GM21576 (cell line): ENCODE measurements around the gene UPF1.

Source experiments
- ATAC-seq: cut with Tn5 transposase; IDR thresholded peaks from one replicate; pipeline ENCODE4 v1.9.1; 2021; ENCODE audit warnings: mild to moderate bottlenecking, moderate library complexity; ENCODE audit not compliant: unreplicated experiment

Gene UPF1

GRCh38 chr19:18834644-18834984 lies 2.9 kb downstream of the UPF1 start:
- ATAC-seq: no peak

GRCh38 chr19:18839465-18840287 lies 7.9 kb downstream of the UPF1 start:
- ATAC-seq: no peak

DNA sequence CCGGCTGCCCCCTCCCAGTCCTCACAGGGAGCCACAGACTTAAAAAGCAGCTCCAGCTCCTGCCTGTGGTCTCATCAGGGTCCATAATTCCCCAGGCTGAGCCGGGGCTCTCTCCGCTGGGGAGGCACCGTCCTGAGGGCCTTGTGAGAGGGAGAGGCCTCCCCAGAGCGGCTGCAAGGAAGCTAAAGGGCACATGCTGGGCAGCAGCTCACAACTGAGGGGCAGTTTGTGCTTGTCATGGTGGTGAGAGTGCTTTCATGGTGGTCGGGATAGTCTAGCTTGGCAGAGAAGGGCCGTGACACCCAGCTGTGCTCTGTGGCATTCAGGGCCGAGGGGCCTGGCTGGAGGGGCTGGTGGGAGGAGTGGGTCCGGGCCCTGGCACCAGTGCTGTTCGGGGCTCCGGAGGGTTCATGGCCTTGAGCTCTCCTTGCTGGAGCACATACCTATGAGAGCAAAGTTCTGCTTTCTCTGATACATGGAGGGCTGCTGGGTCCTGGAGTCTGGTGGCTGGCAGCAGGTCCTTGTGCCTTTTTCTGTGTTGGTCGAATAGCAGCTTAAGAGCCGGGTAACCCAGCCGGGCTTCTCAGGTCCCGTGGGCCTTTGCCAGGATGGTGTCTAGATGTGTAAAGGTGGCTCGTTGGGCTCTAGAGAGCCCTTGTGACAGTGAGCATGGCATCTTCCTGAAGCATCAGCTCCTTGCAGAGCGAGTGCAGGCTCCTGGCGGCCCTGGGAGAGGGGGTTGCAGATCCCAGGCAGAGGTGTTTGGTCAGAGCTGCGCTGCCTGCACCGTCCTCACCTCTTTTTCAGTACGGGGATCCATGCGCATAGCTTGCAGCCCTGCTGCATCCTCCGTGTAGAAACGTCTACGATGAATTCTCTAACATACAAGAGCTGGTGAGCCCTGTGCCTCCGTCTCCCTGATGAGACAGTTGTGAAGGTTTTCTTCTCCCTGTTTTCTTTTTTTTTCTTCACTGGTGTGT lies 8.8 kb downstream of the UPF1 start:
- no peak for ATAC-seq

GRCh38 chr19:18841400-18841799 lies 9.6 kb downstream of the UPF1 start:
- no peak for ATAC-seq

- ATAC-seq: no peak
Measured at GRCh38 chr19:18842166-18842565, 10.4 kb downstream of the UPF1 start.

DNA sequence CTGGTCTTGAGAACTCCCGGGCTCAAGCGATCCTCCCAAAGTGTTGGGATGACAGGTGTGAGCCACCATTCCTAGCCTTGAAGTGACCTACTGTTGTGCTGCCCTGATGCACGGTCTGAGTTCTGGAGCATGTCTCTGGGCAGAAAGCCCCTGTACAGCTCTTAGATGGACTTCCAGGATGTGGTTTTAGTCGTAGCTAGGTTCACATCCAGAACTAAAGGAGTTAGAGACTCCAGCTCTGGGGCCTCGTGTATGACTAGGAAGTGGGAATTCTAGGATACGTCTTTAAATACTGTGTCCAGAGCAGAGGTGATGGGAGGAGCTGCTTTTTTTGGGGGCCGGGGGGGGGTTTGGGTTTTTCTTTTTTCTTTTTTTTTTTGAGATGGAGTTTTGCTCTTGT lies 12.2 kb downstream of the UPF1 start:
- no peak for ATAC-seq

DNA sequence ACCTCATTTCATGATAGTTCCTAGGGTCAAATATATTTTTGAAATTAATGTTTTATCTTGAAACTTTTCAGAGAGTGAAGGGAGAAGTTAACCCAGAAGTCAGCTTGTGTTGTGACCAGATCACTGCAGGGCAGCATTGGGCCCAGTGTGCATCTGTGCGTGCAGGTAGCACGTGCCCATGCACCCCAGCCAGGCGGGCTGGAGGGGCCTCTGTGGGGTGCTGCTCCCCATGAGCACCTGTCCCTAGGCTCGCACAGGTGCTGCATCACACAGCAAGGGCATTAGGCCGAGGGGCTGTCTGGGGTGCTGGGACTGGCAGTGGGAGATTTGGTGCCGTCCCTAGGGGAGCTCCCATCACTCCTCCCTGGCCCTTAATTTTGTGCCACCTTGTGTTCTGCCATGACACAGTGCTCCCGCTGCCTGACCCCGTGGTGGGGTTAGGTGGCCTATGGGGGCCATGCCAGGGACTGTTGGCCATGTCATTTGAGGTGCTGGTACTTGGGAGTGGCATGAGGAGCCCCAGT lies 13.1 kb downstream of the UPF1 start:
- ATAC-seq: no peak

DNA sequence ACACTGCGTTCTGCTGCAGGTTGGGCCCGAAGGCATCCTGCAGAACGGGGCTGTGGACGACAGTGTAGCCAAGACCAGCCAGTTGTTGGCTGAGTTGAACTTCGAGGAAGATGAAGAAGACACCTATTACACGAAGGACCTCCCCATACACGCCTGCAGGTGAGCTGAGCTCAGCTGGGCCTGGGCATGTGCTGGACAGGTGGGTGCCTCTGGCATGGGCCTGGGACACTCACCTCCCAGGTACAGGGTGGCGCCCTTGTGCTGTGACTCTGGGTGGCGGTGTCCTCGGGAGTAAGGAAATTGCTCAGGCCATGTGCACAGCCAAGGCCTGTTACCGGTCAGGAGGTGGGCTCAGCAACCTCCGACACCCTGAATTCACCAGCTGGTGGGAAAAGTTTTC lies 14.2 kb downstream of the UPF1 start:
- no peak for ATAC-seq

DNA sequence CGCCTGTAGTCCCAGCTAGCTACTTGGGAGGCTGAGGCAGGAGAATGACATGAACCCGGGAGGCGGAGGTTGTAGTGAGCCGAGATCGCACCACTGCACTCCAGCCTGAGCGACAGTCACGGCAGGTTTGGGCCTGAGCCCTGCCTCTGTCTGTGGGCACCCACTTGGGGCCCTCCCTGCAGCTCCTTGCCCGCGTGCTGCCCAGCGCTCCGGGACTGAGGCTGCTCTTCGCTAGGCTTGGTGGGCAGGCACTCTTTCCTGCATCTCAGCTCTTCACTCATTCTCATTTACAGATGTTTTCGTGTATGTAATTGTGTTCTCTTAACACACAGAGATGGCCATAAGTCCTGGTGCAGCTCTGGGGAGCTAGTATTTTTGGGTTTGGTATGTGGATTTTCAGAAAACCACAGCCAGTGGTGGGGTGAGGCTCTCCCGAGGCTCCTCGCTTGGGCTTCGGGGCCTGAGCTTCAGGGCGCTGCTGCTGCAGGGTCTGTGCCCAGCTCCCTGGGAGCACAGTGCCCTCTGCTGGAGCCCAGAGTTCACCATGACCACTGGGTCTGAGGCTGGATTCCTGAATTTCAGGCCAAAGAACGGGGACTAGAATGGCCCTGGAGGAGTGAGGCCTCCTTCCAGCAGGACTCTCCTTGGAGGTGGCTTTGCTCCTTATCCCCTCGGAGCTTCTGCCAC lies 15.2 kb downstream of the UPF1 start:
- ATAC-seq: no peak

DNA sequence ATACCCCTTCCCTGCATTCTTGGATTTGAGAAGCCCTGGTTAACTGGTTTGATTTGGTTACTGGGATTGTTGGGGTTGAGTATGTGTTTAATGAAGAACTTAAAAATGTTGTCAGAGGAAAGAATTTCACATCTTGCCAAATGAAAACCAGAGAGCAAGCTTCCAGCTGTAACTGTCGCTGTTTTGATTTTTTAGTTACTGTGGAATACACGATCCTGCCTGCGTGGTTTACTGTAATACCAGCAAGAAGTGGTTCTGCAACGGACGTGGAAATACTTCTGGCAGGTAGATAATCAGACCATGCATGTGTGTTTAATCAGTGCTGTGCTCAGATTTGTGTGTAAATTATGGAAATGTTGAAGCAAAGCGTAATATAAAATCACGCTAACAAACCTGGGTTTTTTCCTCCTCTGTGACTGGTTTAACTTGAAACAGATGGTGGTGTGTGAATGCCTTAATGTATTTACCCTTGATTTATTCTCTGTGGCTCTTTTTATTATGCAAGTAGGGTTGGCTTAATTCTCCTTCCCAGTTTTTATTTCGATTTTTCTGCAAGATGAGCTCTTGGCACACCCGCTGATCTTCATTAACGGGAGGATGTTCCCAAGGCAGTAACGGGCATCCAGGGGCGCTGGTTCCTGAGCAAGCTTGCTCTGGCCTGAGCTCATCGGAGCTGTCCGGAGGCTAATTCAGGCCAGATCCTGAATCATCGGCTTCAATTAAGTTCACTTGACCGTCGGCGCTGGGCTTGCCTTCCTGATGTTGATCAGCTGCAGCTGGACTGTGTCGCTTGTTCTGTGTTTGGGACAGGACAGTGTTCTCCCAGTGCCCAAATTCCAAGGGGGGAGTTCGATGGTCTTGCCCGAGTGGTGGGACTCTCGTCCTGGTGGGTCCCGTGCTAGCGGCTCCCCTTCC lies 16.0 kb downstream of the UPF1 start:
- no peak for ATAC-seq

DNA sequence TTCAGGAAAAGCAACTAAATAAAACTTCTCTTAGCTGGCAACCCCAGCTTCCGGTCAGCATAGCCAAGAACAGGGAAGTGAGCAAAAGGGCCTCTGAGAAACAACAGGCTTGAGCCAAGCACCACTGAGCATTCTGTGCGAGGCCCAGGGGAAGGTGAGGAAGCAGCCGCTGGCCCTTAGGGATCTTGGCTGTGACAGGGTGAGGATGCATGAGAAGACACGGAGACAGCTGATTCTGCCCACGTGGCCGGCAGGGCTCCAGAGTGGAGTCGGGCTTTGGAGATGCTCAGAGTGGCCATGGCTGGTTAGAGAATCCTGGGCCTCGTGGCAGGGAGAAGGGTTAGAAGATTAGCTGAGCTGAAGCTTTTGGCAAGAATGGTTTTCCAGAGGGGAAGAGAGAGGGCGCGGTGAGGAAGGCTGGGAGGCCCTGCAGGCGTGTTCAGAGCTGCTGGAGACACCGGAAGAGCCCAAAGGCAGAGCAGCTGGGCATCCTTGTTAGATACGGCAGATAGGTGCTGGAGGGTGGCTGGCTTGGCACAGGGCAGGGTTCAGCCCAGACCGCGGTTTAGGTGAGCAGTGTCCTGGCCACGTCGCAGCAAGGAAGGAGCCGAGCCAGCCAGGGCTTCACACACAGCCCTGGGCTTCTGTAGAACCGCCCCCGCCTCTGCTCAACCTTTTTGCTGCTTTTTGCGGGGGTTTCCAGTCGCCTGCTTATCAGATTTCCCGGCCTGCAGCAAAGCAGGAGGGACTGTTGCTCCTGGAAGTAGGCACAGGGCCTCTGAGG lies 17.3 kb downstream of the UPF1 start:
- ATAC-seq: no peak

GRCh38 chr19:18849838-18850400 lies 18.2 kb downstream of the UPF1 start:
- no peak for ATAC-seq

DNA sequence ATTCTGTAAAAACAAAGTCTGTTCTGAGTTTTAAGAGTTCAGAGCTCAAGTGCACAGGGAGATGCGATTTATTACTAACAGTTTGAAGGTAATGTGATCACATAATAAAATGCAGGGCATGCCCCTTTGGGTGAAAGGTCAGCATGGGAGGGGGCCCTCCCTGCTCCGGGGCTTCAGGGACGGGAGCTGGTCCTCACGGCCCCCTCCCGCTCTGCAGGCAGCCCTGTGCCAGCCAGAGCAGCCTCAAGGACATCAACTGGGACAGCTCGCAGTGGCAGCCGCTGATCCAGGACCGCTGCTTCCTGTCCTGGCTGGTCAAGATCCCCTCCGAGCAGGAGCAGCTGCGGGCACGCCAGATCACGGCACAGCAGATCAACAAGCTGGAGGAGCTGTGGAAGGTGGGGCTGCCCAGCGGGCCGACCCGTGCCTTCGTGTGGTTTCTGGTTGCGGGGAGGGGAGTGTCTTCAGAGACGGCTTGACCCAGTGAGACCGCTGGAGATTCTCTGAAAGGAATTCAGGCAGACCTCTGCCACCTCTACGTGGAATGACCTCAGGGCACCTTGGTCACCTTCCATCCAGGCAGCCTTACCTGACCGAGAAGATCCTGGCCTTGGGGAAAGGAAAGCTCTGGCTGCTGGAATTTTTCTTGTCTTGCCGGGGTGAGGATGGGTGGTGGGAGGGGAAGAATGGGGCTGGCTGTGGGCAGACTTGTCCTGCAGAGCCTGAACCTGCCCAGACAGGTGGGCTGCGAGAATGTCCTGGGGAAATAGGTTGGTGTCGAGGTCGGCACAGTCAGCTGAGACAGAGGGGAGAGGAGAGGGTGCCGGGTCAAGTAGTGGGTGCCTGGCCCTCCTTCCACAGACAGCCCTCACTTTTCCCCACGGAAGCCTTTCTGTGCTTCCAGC lies 19.0 kb downstream of the UPF1 start:
- ATAC-seq: no peak

- ATAC-seq: no peak
Measured at GRCh38 chr19:18851673-18852325, 20.0 kb downstream of the UPF1 start.

DNA sequence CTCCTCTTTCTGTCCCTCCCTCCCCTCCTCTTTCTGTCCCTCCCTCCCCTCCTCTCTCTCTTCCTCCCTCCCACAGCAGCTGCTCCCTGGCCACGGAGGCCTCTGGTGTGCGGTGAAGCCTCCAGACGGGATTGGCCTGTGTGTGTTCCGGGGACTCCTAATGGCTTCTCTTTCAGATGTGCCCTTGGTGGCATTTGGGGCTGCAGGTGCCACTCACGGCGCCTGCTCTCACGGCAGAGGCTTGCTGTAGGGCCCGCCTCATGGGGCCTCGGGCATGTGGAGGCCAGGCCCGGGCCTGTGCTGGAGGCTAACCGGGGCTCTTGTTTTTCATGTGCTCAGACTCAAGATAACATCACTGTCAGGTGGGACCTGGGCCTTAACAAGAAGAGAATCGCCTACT lies 20.9 kb downstream of the UPF1 start:
- no peak for ATAC-seq

DNA sequence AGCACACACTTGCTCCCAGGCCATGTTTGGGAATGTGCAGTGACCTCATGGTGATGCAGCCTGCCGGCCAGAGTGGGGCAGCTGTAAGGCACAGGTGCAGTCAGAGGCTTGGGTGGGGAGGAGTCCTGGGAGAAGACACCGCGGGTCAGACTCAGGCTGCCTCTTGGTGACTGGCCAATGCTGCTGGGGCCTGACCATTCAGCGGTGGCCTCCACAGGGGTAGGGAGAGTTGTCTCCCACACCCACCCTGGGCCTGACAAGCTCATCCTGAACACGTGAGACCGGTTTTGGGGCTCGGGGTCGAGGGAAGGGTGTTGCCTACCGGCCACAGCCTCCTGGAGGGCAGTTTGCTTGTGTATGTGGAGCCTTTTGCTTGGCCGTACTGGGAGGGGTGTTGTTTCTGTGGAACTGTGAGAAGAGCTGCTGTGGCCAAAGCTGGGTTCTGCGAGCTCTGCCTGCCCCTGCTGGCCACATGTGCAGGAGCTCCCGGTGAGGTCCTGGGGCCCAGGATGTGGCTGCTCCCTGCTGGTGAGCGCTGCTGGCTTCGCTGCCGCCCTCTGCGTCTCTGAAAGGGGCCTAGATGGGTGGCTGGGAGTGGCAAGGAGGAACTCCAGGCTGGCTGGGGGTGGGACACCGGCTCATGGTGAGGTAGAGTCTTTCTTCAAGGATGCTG lies 22.1 kb downstream of the UPF1 start:
- ATAC-seq: no peak

DNA sequence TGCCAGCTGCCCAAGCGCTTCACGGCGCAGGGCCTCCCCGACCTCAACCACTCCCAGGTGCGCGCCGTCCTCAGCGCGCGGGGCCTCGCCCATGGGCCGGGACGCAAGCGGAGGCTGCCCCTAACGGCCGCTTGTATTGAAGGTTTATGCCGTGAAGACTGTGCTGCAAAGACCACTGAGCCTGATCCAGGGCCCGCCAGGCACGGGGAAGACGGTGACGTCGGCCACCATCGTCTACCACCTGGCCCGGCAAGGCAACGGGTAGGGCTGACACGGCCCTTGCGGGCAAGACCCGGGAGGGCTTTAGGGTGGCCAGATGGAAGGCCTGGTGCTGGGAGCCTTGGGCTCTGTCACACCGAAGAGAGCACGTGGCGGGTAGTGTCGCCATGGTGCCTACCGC lies 23.2 kb downstream of the UPF1 start:
- no peak for ATAC-seq
